ENCODE results near the gene RABGAP1L. TPM values are rescaled to one million over a fixed set of nuclear protein-coding genes. Genes with fewer than 3 reads are reported as not detected.
A peak's percentile ranks its signal among the peaks of the same experiment; 100 is the strongest.
"Not testable (repeated sequence)": the region's sequence is repeated elsewhere in the genome, so short reads cannot be mapped to it uniquely, and the experiment has no call there.

RABGAP1L gene
- total RNA-seq, 1 donor from 2014 or later: 53.6 TPM

- no peak for DNase-seq
- ATAC-seq (ENCODE audit: poor library complexity): no peak
- intact Hi-C loops (cut with DNase I): no loop called here
Measured at GRCh38 chr1:174397261-174397660, 237.9 kb downstream of the RABGAP1L start.

GRCh38 chr1:174398246-174398645, 238.9 kb downstream of the RABGAP1L start:
- DNase-seq (no peak), ATAC-seq (ENCODE audit: poor library complexity) (no peak)
- intact Hi-C loops (cut with DNase I): no loop called here

- intact Hi-C loops (cut with DNase I): no loop called here
- no peak for DNase-seq
- ATAC-seq (ENCODE audit: poor library complexity): no peak
Measured at GRCh38 chr1:174399211-174399610, 239.9 kb downstream of the RABGAP1L start.

DNA sequence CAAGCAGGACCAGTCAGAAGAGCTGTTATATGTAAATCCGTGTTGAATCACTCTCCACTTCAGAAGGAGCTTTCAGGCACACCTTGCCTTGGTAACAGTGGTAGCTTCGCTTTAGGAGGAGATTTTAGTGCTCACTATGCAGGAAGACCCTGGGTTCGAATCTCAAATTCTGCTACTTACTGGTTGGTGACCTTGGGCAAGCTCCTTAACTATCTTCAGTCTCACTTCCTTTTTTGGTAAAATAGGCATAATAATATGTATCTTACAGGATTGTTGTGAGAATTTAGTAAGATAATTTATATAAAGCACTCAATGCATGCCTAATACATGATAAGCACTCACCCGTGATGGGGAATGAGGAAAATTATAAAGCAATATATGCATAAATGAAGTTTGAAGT, 241.8 kb downstream of the RABGAP1L start:
- DNase-seq (no peak), ATAC-seq (ENCODE audit: poor library complexity) (no peak)
- intact Hi-C loops (cut with DNase I): no loop called here

GRCh38 chr1:174405219-174405618, 245.9 kb downstream of the RABGAP1L start:
- ATAC-seq (ENCODE audit: poor library complexity): no peak
- intact Hi-C loops (cut with DNase I): no loop called here

GRCh38 chr1:174406421-174406820, 247.1 kb downstream of the RABGAP1L start:
- ATAC-seq (ENCODE audit: poor library complexity) (no peak), DNase-seq (no peak)
- intact Hi-C loops (cut with DNase I): no loop called here

More at GRCh38 chr1:174405219-174405618, 245.9 kb downstream of the RABGAP1L start:
- no peak for DNase-seq

- ATAC-seq (ENCODE audit: poor library complexity): no peak
- DNase-seq: no peak
- intact Hi-C loops (cut with DNase I): no loop called here
Measured at GRCh38 chr1:174407665-174408064, 248.3 kb downstream of the RABGAP1L start.

DNA sequence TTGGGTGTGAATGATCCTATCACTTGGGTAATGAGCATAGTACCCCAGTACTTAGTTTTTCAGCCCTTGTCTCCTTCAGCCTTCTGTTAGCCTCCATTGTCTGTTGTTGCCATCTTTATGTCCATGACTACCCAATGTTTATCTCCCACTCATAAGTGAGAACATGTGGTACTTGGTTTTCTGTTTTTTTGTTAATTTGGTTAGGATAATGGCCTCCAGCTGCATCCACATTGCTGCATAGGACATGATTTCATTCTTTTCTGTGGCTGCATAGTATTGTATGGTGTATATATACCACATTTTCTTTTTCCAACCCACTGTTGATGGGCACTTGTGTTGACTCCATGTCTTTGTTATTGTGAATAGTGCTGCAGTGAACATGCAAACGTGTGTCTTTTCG, 248.8 kb downstream of the RABGAP1L start:
- DNase-seq (no peak), ATAC-seq (ENCODE audit: poor library complexity) (no peak)
- intact Hi-C loops (cut with DNase I): no loop called here

DNA sequence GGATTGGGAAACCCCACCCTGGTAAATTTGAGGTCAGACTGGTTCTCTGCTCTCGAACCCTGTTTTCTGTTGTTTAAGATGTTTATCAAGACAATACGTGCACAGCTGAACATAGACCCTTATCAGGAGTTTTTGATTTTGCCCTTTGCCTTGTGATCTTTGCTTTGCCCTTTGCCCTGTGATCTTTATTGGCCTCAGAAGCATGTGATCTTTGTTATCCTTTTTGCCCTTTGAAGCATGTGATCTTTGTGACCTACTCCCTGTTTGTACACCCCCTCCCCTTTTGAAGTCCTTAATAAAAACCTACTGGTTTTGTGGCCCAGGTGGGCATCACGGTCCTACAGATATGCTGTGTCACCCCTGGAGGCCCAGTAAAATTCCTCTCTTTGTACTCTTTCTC, 250.5 kb downstream of the RABGAP1L start:
- ATAC-seq (ENCODE audit: poor library complexity); DNase-seq; intact Hi-C loops (cut with DNase I): not testable (repeated sequence)

DNA sequence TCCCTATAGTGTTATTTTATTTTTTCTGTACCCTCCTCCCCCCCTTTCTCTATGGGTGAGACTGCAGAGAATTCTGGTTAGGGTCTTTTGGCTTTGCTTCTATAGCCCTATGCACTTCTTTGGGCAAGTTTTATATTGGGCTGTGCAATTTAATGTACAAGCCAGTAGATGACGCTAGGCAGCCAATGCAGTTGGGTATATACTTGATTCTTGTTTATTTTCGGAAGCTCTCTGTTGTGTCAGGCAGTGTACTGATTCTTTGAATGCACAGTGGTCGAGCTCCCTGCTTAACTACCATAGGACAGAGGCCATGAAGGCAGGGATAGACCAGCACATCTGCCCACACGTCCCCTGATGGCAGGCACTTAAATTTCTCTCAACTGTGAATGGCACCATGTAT, 254.3 kb downstream of the RABGAP1L start:
- ATAC-seq (ENCODE audit: poor library complexity) (peak; percentile 22), DNase-seq (no peak)
- intact Hi-C loops (cut with DNase I): no loop called here

DNA sequence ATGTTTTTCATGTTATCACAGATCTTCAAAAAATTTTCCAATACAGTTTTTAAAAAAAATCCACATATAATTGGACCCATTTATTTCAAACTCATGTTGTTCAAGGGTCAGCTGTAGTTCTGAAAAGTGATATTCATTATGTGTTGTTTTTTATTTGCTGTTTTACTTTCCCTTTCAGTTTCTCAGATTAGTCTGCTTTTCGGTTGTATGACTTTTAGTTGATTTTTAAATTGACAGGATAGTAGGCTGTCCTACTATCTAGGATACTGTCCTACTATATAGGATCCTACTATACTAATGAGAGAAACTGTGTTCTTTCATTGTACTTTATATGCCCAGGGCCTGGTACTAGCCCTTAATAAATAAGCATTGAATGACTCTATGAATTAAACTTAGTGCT, 254.9 kb downstream of the RABGAP1L start:
- DNase-seq (no peak), ATAC-seq (ENCODE audit: poor library complexity) (no peak)
- intact Hi-C loops (cut with DNase I): no loop called here

DNA sequence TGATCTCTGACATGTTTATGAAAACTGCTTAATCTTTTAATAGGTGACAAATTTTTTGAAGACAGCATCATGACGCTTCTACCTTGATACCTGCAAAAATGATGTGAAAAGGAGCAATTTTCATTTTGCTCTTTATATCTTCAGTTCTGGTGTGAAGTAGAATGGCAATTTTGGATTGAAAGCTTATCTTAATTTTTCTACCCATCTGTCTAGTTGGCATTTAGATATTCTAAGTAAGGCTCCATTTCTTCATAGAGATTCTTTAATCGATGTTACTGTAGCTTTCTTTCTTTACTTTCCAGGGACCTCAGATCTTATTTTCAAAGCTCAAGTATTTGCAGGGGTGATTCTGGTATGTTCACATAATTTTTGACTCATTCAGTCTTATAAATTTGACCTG, 256.2 kb downstream of the RABGAP1L start:
- no peak for ATAC-seq (ENCODE audit: poor library complexity)
- intact Hi-C loops (cut with DNase I): no loop called here
- no peak for DNase-seq

DNA sequence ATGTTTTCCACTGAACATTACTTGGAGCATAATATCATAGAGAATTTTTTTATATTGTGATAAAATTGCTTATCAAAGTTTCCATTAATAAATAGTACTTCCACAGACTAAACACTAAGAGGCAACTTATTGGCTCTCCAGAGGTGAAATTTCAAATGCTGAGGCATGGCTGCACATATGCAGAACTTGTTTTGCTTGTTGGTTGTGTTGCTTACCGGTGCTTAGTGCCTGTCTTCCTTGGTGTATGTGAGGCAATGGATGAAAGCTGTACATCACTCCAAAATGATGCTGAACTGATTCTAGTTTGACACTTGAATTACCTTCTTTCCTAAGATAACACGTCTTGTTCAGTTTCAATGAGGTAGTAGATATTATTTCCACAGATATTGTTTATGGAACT, 258.6 kb downstream of the RABGAP1L start:
- intact Hi-C loops (cut with DNase I): no loop called here

GRCh38 chr1:174425121-174425520, 265.8 kb downstream of the RABGAP1L start:
- intact Hi-C loops (cut with DNase I): no loop called here
- DNase-seq (no peak), ATAC-seq (ENCODE audit: poor library complexity) (no peak)

More for the DNA sequence above, 258.6 kb downstream of the RABGAP1L start:
- no peak for DNase-seq
- ATAC-seq (ENCODE audit: poor library complexity): no peak

GRCh38 chr1:174426153-174426552, 266.8 kb downstream of the RABGAP1L start:
- DNase-seq: no peak
- ATAC-seq (ENCODE audit: poor library complexity): no peak
- intact Hi-C loops (cut with DNase I): no loop called here

- DNase-seq: no peak
- ATAC-seq (ENCODE audit: poor library complexity): no peak
- intact Hi-C loops (cut with DNase I): no loop called here
Measured at GRCh38 chr1:174428033-174428432, 268.7 kb downstream of the RABGAP1L start.

- ATAC-seq (ENCODE audit: poor library complexity): no peak
- DNase-seq: no peak
- intact Hi-C loops (cut with DNase I): no loop called here
Measured at GRCh38 chr1:174428739-174429138, 269.4 kb downstream of the RABGAP1L start.

- intact Hi-C loops (cut with DNase I): no loop called here
- DNase-seq (no peak), ATAC-seq (ENCODE audit: poor library complexity) (no peak)
Measured at GRCh38 chr1:174433451-174433850, 274.1 kb downstream of the RABGAP1L start.

DNA sequence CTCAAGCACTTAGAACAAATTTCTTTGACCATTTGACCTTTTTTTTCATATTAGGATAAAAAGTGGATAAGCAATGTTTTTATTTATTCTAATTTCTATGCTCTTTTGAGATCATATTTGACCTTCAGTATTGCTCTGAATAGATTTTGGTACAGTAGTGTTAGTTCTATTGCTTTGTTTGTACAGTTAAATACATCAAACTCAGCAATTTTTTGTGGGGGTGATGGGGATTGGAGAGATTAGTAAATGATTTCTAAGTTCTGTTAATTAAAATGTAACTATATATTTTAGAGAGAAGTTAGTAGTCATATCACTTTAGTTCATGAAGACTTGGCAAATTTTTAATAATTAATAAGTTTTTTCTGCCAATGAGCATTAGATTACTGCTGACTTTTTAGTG, 286.0 kb downstream of the RABGAP1L start:
- no peak for DNase-seq
- ATAC-seq (ENCODE audit: poor library complexity): no peak
- intact Hi-C loops (cut with DNase I): no loop called here

DNA sequence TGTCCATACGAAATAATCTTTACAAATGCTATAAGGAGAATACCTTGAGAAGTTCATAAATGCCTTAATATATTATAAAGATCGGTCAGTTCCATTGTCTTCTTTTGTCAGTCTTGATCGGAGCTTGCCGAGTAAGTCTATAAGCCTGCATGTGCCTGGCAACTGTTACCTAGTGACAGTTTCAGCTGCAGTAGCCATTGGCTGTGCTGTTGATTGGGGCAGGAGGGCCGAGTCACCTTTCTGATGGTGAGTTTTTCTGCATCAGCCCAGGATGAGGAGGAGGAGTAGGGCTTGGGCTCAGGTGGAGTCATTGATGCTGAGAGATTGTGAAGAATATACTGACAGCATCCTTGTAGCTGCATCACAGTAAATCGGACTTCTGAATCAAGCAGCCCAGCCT, 286.5 kb downstream of the RABGAP1L start:
- intact Hi-C loops (cut with DNase I): no loop called here
- ATAC-seq (ENCODE audit: poor library complexity): peak; percentile 38
- DNase-seq: no peak

DNA sequence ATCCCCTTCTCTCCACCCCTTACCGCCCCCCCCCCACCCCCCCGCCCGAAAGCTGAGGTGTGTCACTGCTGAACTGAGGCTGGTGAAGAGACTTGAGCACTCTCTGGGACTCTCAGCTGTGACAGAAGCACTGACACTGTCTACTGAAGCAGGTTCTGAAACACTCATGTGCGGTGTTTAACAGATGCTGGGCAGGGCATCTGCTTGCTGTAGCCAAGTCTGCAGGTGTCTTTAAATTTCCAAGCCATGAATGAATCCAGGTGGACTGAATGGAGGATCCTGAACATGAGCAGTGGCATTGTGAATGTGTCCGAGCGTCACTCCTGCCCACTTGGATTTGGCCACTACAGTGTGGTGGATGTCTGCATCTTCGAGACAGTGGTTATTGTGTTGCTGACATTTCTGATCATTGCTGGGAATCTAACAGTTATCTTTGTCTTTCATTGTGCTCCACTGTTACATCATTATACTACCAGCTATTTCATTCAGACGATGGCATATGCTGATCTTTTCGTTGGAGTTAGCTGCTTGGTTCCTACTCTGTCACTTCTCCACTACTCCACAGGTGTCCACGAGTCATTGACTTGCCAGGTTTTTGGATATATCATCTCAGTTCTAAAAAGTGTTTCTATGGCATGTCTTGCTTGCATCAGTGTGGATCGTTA, 288.7 kb downstream of the RABGAP1L start, which contains the start of gene GPR52:
Gene GPR52 (plus strand): TSS at position 99 of the 665 bp plus-strand sequence. CDS start 148 bp downstream, at position 247.
- no peak for ATAC-seq (ENCODE audit: poor library complexity)
- intact Hi-C loops (cut with DNase I): no loop called here
- DNase-seq: no peak
